SHP77 (cell line): ENCODE data around the gene NPPB.

Source experiments
- DNase-seq, 2 experiments: peaks; one replicate each; lab custom pipeline; 2025; lab: John Stamatoyannopoulos, UW

The NPPB gene

GRCh38 chr1:11857164-11857851 is 1.4 kb downstream of the NPPB start:
- no peak for DNase-seq

- DNase-seq: no peak
These were observed 2.0 kb downstream of the NPPB start for GRCh38 chr1:11856698-11857097.

GRCh38 chr1:11855430-11855829 is 3.3 kb downstream of the NPPB start:
- DNase-seq: no peak

GRCh38 chr1:11854519-11854918 is 4.2 kb downstream of the NPPB start:
- DNase-seq: no peak

GRCh38 chr1:11851180-11851579 is 7.6 kb downstream of the NPPB start:
- DNase-seq: no peak

- DNase-seq: no peak
These were observed 8.6 kb downstream of the NPPB start for GRCh38 chr1:11850156-11850555.

- no peak for DNase-seq
These were observed 10.4 kb downstream of the NPPB start for GRCh38 chr1:11848373-11848700.

GRCh38 chr1:11847667-11848372 is 10.9 kb downstream of the NPPB start, which contains the start of gene NPPA:
TSS of gene NPPA (minus strand) at chr1:11847783. CDS start at chr1:11847684, 99 bp downstream.
- DNase-seq: peak; percentile 92 to 93

GRCh38 chr1:11845641-11846335 is 13.0 kb downstream of the NPPB start:
- DNase-seq: no peak

GRCh38 chr1:11842154-11843041 is 16.3 kb downstream of the NPPB start:
- DNase-seq: no peak

GRCh38 chr1:11841245-11842153 is 17.2 kb downstream of the NPPB start:
- DNase-seq: no peak

- no peak for DNase-seq
These were observed 18.7 kb downstream of the NPPB start for GRCh38 chr1:11839727-11840705.

GRCh38 chr1:11838349-11839272 is 20.1 kb downstream of the NPPB start:
- DNase-seq: peak; percentile 62 to 71

- no peak for DNase-seq
These were observed 20.9 kb downstream of the NPPB start for GRCh38 chr1:11837767-11838348.

GRCh38 chr1:11836955-11837766 is 21.6 kb downstream of the NPPB start:
- DNase-seq: no peak

- no peak for DNase-seq
These were observed 23.1 kb downstream of the NPPB start for GRCh38 chr1:11835441-11836225.

- no peak for DNase-seq
These were observed 24.8 kb downstream of the NPPB start for GRCh38 chr1:11833900-11834299.
